SK-N-MC (cell line): ENCODE results near the gene NAP1L4.

Source experiments
- EZH2 ChIP-seq: fragments of 200-600 bp; sonication (generic); IDR thresholded peaks from one replicate; pipeline ENCODE4 v1.6.1; 2017; ENCODE audit warnings: antibody characterized with exemption
- POLR2AphosphoS5 ChIP-seq: IDR thresholded peaks from 2 replicates; pipeline ENCODE4 v1.6.1; 2012; ENCODE audit warnings: mild to moderate bottlenecking, low read depth, low read length, borderline replicate concordance

GRCh38 chr11:3018596-3018995 is 26.5 kb upstream of the NAP1L4 start:
- TF ChIP-seq EZH2 (no peak), POLR2AphosphoS5 (no peak)
